HL-60 (cell line): Measurements from ENCODE around the gene KLHL42.

Experiments
- POLR2AphosphoS5 ChIP-seq: IDR thresholded peaks from 2 replicates; pipeline ENCODE4 v1.6.1; 2012; ENCODE audit warnings: low read depth
- TF ChIP-seq, protein P1 (sequence below): IDR thresholded peaks from one replicate; pipeline ENCODE4 v1.5.1; 2011; ENCODE audit warnings: low read length, control low read depth, inconsistent platforms; ENCODE audit not compliant: insufficient read depth

DNA sequence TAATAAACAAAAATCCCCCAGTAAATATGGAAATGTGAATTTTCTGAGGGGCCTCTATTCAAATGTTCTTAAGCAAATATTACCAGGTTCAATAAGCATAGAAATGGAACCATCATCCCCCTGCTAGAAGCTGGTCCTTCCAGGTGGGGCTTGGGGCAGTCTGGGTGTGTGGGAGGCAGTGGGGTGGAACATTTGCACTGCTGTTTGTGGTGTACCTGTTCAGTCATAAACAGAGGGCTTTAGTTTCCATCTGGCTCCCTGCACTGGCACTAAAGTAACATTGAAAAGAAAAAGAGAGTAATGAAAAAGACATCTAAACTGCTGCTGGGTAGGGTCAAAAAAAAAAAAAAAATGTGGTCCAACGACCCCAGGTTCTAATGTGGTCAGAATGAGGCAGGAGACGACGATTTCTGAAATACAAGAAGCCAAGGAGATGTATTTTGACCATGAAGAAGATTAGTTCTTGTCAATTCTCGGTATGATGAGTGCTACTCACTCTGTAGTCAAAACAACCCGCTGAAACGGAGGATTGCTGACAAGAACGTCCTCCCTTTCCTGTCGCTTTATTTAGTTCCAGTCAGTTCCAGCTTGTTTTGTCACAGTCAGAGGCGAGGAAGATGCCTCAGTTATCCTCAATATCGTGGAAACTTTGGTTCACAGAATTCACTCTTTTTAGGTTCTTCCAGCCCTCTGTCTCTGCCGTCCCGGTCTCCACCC lies 44.3 kb downstream of the KLHL42 start:
- no peak for TF ChIP-seq POLR2AphosphoS5
- TF ChIP-seq, protein P1, sequence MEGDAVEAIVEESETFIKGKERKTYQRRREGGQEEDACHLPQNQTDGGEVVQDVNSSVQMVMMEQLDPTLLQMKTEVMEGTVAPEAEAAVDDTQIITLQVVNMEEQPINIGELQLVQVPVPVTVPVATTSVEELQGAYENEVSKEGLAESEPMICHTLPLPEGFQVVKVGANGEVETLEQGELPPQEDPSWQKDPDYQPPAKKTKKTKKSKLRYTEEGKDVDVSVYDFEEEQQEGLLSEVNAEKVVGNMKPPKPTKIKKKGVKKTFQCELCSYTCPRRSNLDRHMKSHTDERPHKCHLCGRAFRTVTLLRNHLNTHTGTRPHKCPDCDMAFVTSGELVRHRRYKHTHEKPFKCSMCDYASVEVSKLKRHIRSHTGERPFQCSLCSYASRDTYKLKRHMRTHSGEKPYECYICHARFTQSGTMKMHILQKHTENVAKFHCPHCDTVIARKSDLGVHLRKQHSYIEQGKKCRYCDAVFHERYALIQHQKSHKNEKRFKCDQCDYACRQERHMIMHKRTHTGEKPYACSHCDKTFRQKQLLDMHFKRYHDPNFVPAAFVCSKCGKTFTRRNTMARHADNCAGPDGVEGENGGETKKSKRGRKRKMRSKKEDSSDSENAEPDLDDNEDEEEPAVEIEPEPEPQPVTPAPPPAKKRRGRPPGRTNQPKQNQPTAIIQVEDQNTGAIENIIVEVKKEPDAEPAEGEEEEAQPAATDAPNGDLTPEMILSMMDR, result no peak
